Kidney (tissue), 22 donors: ENCODE measurements around the gene EIF3K. TPM values are rescaled to one million over a fixed set of nuclear protein-coding genes. Genes with fewer than 3 reads are reported as not detected.
A peak's percentile ranks its signal among the peaks of the same experiment; 100 is the strongest.

Source experiments
- DNase-seq, 5 donors: peaks; one replicate each; pipeline ENCODE4 v3.0.0-alpha.2; 2013 to 2020
- FAIRE-seq: peaks from 2 replicates; lab custom pipeline; 2012; peaks lifted over from hg19 to GRCh38; lab: Jason Lieb, UNC
- H3K27ac ChIP-seq, 2 donors: one replicate each; pipeline ENCODE4 v1.7.0; 2013; ENCODE audit warnings: low read depth in 2 of 2, low read length in 2 of 2, inconsistent platforms in 1 of 2
- H3K27me3 ChIP-seq: one replicate; pipeline ENCODE4 v1.7.1; 2013; ENCODE audit warnings: low read length, inconsistent platforms; ENCODE audit not compliant: control insufficient read depth, insufficient read depth
- H3K36me3 ChIP-seq, 3 donors: one replicate each; pipeline versions ENCODE4 v1.7.0 to v1.7.1; 2013; ENCODE audit warnings: low read length in 3 of 3, control low read depth in 1 of 3, inconsistent platforms in 1 of 3; ENCODE audit not compliant: insufficient read depth in 3 of 3, control insufficient read depth in 2 of 3
- H3K4me1 ChIP-seq, 3 donors: one replicate each; pipeline versions ENCODE4 v1.7.0 to v1.7.1; 2013; ENCODE audit warnings: low read length in 3 of 3, inconsistent platforms in 1 of 3, low read depth in 1 of 3; ENCODE audit not compliant: control insufficient read depth in 2 of 3, insufficient read depth in 2 of 3
- H3K4me3 ChIP-seq, 3 donors: one replicate each; pipeline versions ENCODE4 v1.7.0 to v1.8.1; 2013; ENCODE audit warnings: low read length in 3 of 3, control low read depth in 1 of 3, inconsistent platforms in 1 of 3
- H3K9ac ChIP-seq, 3 donors: one replicate each; pipeline versions ENCODE4 v1.7.0 to v1.7.1; 2013; ENCODE audit warnings: low read length in 3 of 3, control low read depth in 1 of 3, inconsistent platforms in 1 of 3
- H3K9me3 ChIP-seq, 3 donors: one replicate each; pipeline versions ENCODE4 v1.7.0 to v1.7.1; 2013; ENCODE audit warnings: low read length in 3 of 3, control low read depth in 1 of 3, inconsistent platforms in 1 of 3; ENCODE audit not compliant: control insufficient read depth in 2 of 3, insufficient read depth in 1 of 3
- CTCF ChIP-seq: IDR thresholded peaks from 3 replicates; pipeline ENCODE4 v1.5.1; 2012; ENCODE audit warnings: mild to moderate bottlenecking, moderate library complexity, borderline replicate concordance; ENCODE audit not compliant: insufficient read depth; ENCODE audit errors: extremely low read depth
- intact Hi-C: fragments of 100-400 bp; cut with DNase I; formaldehyde crosslinking; loops from one replicate; pipeline ENCODE4 v1.11.1; 2022
- long read RNA-seq, 10 donors: library from polyadenylated mRNA in 1 of 10; unstranded in 1 of 10; transcript quantifications; one replicate each; pipeline ENCODE4 v2.0.0 and lab custom pipeline, GENCODE V29; 2021 to 2026
- polyA plus RNA-seq: library from polyadenylated mRNA; stranded (reverse); fragments of 350-450 nt; fragmentation: Illumina TruSeq; extraction: RNeasy Lipid Tissue Mini Kit (QIAGEN cat#74804); gene quantifications from one replicate; pipeline ENCODE4 v1.2.3, GENCODE V29; 2014; ENCODE audit warnings: low read depth, low replicate concordance; ENCODE audit not compliant: insufficient read depth
- total RNA-seq: library from RNA; stranded (reverse); fragmentation: NEBNext Ultra II Directional; extraction: Animal tissue kit (Norgen Biotek cat#: 25700); gene quantifications from one replicate; pipeline ENCODE4 v1.2.1, GENCODE V29; 2021
- donor health status: control.
- donor health status: control.
- donor health status: control.
- donor health status: control.
- donor health status: control.
- donor health status: DM: yes; HTN: yes; CAD: no.
- donor health status: Normal renal cell carcinoma (clear cell type).

The EIF3K gene
- total RNA-seq (259 TPM), polyA plus RNA-seq (723 TPM)
- long read RNA-seq, donor 1, transcript EIF3K-201 (8 exons, 864 nt) = major isoform, 97 of 157 reads
- long read RNA-seq, donor 1, partial matches to known transcripts = 42 of 157 reads
- long read RNA-seq, donor 1, other reads (novel, unspliced or antisense) = 10 of 157 reads
- long read RNA-seq, donor 2, transcript EIF3K-201 (8 exons, 864 nt) = major isoform, 104 of 139 reads
- long read RNA-seq, donor 2, transcript EIF3K-203 (7 exons, 1,327 nt) = minor isoform, 7 of 139 reads
- long read RNA-seq, donor 2, partial matches to known transcripts = 15 of 139 reads
- long read RNA-seq, donor 2, other reads (novel, unspliced or antisense) = 8 of 139 reads
- long read RNA-seq, donor 3, transcript EIF3K-203 (7 exons, 1,327 nt) = minor isoform, 9 of 193 reads
- long read RNA-seq, donor 3, transcript EIF3K-201 (8 exons, 864 nt) = major isoform, 150 of 193 reads
- long read RNA-seq, donor 3, partial matches to known transcripts = 29 of 193 reads
- long read RNA-seq, donor 3, other reads (novel, unspliced or antisense) = 0 of 193 reads
- long read RNA-seq, donor 4, transcript EIF3K-201 (8 exons, 864 nt) = major isoform, 81 of 95 reads
- long read RNA-seq, donor 4, partial matches to known transcripts = 7 of 95 reads
- long read RNA-seq, donor 4, other reads (novel, unspliced or antisense) = 0 of 95 reads
- long read RNA-seq, donor 5, transcript EIF3K-201 (8 exons, 864 nt) = major isoform, 12 of 15 reads
- long read RNA-seq, donor 5, partial matches to known transcripts = 0 of 15 reads
- long read RNA-seq, donor 5, other reads (novel, unspliced or antisense) = 0 of 15 reads
- long read RNA-seq, donor 6, transcript EIF3K-203 (7 exons, 1,327 nt) = minor isoform, 21 of 578 reads
- long read RNA-seq, donor 6, transcript EIF3K-205 (4 exons, 667 nt) = minor isoform, 6 of 578 reads
- long read RNA-seq, donor 6, transcript EIF3K-201 (8 exons, 864 nt) = major isoform, 368 of 578 reads
- long read RNA-seq, donor 6, transcript EIF3K-211 (7 exons, 670 nt) = minor isoform, 10 of 578 reads
- long read RNA-seq, donor 6, partial matches to known transcripts = 107 of 578 reads
- long read RNA-seq, donor 6, other reads (novel, unspliced or antisense) = 59 of 578 reads
- long read RNA-seq, donor 7, transcript EIF3K-201 (8 exons, 864 nt) = major isoform, 48 of 177 reads
- long read RNA-seq, donor 7, partial matches to known transcripts = 116 of 177 reads
- long read RNA-seq, donor 7, other reads (novel, unspliced or antisense) = 11 of 177 reads
- long read RNA-seq, donor 8, transcript EIF3K-201 (8 exons, 864 nt) = major isoform, 85 of 132 reads
- long read RNA-seq, donor 8, transcript EIF3K-203 (7 exons, 1,327 nt) = minor isoform, 5 of 132 reads
- long read RNA-seq, donor 8, partial matches to known transcripts = 24 of 132 reads
- long read RNA-seq, donor 8, other reads (novel, unspliced or antisense) = 8 of 132 reads
- long read RNA-seq, donor 9, transcript EIF3K-201 (8 exons, 864 nt) = major isoform, 60 of 69 reads
- long read RNA-seq, donor 9, partial matches to known transcripts = 0 of 69 reads
- long read RNA-seq, donor 9, other reads (novel, unspliced or antisense) = 0 of 69 reads
- long read RNA-seq, donor 10, transcript EIF3K-209 (4 exons, 711 nt) = minor isoform, 9 of 161 reads
- long read RNA-seq, donor 10, transcript EIF3K-201 (8 exons, 864 nt) = major isoform, 93 of 161 reads
- long read RNA-seq, donor 10, partial matches to known transcripts = 44 of 161 reads
- long read RNA-seq, donor 10, other reads (novel, unspliced or antisense) = 9 of 161 reads

GRCh38 chr19:38618590-38619360, at the start of gene EIF3K:
TSS of gene EIF3K (plus strand) at chr19:38619188. CDS start at chr19:38619269, 81 bp downstream.
- peaks cover 2 to 18% (median 10%) of the 10 kb centered on the region in 3 donors for H3K4me1 ChIP-seq
- H3K27me3 ChIP-seq = no peaks in the 10 kb centered on the region
- intact Hi-C loops = no loop called here
- DNase-seq (peak; percentile 99 to 100 (median 100)), FAIRE-seq (peak; percentile 92)
- H3K9ac ChIP-seq = peak within 1 kb of the TSS; percentile 92 to 96 (median 96)
- H3K9me3 ChIP-seq = no peaks in the 10 kb centered on the region
- peak; percentile 2 for TF ChIP-seq CTCF
- H3K4me3 ChIP-seq = peak within 1 kb of the TSS; percentile 97 to 100 (median 98)
- peak within 1 kb of the TSS; percentile 82 to 88 for H3K27ac ChIP-seq
- peaks cover 4 to 18% (median 12%) of the 10 kb centered on the region in 3 donors for H3K36me3 ChIP-seq

- Histone ChIP-seq H3K36me3 (no peaks in the 10 kb centered on the region), H3K27ac (no peak overlapping the region), H3K9me3 (no peaks in the 10 kb centered on the region), H3K4me3 (no peak overlapping the region), H3K4me1 (no peaks in the 10 kb centered on the region), H3K9ac (no peak overlapping the region), H3K27me3 (no peaks in the 10 kb centered on the region)
- DNase-seq = no peak
- intact Hi-C loops = no loop called here
- no peak for TF ChIP-seq CTCF
- FAIRE-seq = no peak
These were observed 49.5 kb upstream of the EIF3K start for GRCh38 chr19:38569368-38569983.
